Measurements from ENCODE around the gene GABRB3.

DNA sequence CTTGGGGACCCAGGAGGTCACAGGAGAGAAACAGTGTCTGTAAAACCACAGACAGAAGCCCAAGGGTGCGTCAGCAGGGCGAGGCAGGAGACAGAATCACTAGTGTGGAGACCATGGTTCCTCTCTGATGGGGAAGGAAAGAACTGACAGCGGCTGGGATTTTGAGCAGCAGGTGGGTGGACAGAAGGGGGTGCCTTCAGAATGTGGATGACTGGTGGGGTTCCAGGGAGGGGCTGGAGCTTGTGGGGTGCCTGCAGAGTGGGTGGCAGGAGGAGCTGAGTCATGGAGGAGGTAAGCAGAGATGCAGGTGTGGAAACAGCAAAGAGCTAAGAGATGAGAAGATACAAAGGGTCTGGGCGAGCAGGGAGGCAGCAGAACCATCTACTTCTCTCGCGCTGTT lies 124.2 kb downstream of the GABRB3 start:
- TF ChIP-seq EP300 (IDR thresholded peaks at IDR 0.05), result no peak
- TF ChIP-seq, protein P1, sequence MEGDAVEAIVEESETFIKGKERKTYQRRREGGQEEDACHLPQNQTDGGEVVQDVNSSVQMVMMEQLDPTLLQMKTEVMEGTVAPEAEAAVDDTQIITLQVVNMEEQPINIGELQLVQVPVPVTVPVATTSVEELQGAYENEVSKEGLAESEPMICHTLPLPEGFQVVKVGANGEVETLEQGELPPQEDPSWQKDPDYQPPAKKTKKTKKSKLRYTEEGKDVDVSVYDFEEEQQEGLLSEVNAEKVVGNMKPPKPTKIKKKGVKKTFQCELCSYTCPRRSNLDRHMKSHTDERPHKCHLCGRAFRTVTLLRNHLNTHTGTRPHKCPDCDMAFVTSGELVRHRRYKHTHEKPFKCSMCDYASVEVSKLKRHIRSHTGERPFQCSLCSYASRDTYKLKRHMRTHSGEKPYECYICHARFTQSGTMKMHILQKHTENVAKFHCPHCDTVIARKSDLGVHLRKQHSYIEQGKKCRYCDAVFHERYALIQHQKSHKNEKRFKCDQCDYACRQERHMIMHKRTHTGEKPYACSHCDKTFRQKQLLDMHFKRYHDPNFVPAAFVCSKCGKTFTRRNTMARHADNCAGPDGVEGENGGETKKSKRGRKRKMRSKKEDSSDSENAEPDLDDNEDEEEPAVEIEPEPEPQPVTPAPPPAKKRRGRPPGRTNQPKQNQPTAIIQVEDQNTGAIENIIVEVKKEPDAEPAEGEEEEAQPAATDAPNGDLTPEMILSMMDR (IDR thresholded peaks at IDR 0.05), result no peak

All from tibial nerve (tissue), 4 donors.